ENCODE results near the gene TOMM70. TPM values are rescaled to one million over a fixed set of nuclear protein-coding genes. Genes with fewer than 3 reads are reported as not detected.

The TOMM70 gene
- total and polyA plus RNA-seq, 11 donors: 25.9 to 67.0 (median 56.2) TPM

- Histone ChIP-seq H3K27me3 (no peaks in the 10 kb centered on the region), H3K4me3 (no peak overlapping the region), H3K36me3 (peaks cover 0 to 99% (median 92%) of the 10 kb centered on the region in 9 donors), H3K27ac (no peak overlapping the region), H3K4me1 (no peaks in the 10 kb centered on the region), H3K9me3 (no peaks in the 10 kb centered on the region)
- DNase-seq (no peak), ATAC-seq (no peak)
- intact Hi-C loops (cut with DNase I): no loop called here
- 59 to 76% (median 66%) methylated on average over 8 of the region's 8 CpGs for WGBS, 4 donors
- TF ChIP-seq, protein P1, sequence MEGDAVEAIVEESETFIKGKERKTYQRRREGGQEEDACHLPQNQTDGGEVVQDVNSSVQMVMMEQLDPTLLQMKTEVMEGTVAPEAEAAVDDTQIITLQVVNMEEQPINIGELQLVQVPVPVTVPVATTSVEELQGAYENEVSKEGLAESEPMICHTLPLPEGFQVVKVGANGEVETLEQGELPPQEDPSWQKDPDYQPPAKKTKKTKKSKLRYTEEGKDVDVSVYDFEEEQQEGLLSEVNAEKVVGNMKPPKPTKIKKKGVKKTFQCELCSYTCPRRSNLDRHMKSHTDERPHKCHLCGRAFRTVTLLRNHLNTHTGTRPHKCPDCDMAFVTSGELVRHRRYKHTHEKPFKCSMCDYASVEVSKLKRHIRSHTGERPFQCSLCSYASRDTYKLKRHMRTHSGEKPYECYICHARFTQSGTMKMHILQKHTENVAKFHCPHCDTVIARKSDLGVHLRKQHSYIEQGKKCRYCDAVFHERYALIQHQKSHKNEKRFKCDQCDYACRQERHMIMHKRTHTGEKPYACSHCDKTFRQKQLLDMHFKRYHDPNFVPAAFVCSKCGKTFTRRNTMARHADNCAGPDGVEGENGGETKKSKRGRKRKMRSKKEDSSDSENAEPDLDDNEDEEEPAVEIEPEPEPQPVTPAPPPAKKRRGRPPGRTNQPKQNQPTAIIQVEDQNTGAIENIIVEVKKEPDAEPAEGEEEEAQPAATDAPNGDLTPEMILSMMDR (IDR thresholded peaks at IDR 0.05): no peak
- TF ChIP-seq POLR2A (IDR thresholded peaks at IDR 0.05): no peak
Measured at GRCh38 chr3:100368441-100368840, 32.4 kb downstream of the TOMM70 start.

DNA sequence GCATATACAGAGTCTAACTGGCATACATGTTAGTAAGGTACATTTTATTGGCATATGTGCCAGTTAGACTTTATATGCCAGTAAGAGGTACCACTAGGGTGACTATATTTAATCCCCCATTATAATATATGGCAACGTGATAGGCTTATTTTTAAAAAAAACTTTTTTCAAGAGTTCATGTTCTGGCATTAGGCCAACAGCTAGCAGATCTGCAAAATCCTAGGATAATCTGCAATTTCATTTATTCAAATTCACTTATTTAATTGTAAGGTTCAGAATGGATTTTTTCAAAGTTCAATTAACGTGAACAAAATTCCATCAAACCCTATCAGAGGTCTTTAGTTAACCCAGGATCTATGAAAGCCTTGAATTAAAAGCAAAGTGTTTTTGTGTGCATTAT is 34.5 kb downstream of the TOMM70 start:
- H3K4me3 ChIP-seq: no peak overlapping the region
- TF ChIP-seq, protein P1 (IDR thresholded peaks at IDR 0.05): no peak
- TF ChIP-seq POLR2A (IDR thresholded peaks at IDR 0.05): no peak
- ATAC-seq: no peak
- no peak for DNase-seq
- no peaks in the 10 kb centered on the region for H3K27me3 ChIP-seq
- peaks cover 2 to 99% (median 92%) of the 10 kb centered on the region in 9 donors for H3K36me3 ChIP-seq
- H3K9me3 ChIP-seq: peaks cover 0 to 12% (median 2%) of the 10 kb centered on the region in 12 donors
- H3K27ac ChIP-seq: no peak overlapping the region
- no peaks in the 10 kb centered on the region for H3K4me1 ChIP-seq
- WGBS, 4 donors: 69 to 79% (median 73%) methylated on average over 2 of the region's 2 CpGs
- intact Hi-C loops (cut with DNase I): no loop called here

DNA sequence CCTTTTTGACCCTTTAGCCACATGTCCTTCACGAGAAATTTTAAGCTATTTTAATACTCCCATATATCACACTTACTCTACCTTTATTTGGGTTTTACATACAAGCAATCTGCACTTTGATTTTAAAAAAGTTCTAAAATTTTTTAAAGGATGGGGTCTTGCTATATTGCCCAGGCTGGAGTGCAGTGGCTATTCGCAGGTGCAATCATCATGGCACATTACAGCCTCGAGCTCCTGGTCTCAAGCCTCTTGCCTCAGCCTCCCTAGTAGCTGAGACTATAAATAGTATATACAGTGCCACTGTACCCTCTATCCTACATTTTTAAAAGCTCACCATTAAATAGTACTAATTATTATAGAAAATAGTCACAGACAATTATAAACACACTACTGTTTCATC is 36.5 kb downstream of the TOMM70 start:
- H3K4me1 ChIP-seq: no peaks in the 10 kb centered on the region
- H3K36me3 ChIP-seq: peaks cover 2 to 96% (median 84%) of the 10 kb centered on the region in 9 donors
- peaks cover 0 to 12% (median 2%) of the 10 kb centered on the region in 12 donors for H3K9me3 ChIP-seq
- ATAC-seq (no peak), DNase-seq (no peak)
- 93 to 97% (median 95%) methylated on average over 3 of the region's 3 CpGs for WGBS, 4 donors
- intact Hi-C loops (cut with DNase I): no loop called here
- TF ChIP-seq POLR2A (IDR thresholded peaks at IDR 0.05): no peak
- TF ChIP-seq, protein P1 (IDR thresholded peaks at IDR 0.05): no peak
- no peak overlapping the region for H3K4me3 ChIP-seq
- H3K27ac ChIP-seq: no peak overlapping the region
- H3K27me3 ChIP-seq: no peaks in the 10 kb centered on the region

DNA sequence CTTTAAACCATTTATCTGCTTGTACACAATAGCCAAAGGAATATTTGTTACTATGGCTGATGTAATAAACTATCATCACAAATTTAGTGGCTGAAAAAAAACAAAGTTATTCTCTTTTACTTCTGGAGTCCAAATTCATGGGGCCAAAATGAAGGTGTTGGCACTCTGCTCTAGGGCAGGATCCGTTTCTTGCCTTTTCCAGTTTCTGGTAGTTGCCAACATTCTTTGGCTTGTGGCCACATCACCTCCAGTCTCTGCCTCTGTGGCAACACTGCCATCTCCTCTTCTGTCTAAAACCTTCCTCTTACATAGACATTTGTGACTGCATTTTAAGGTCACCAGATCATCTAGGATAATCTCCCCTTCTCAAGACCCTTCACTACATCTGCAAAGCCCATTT is 39.0 kb downstream of the TOMM70 start:
- Histone ChIP-seq H3K36me3 (peaks cover 2 to 92% (median 78%) of the 10 kb centered on the region in 9 donors), H3K4me3 (no peak overlapping the region), H3K4me1 (no peaks in the 10 kb centered on the region), H3K9me3 (peaks cover 0 to 12% (median 2%) of the 10 kb centered on the region in 12 donors), H3K27me3 (no peaks in the 10 kb centered on the region), H3K27ac (no peak overlapping the region)
- TF ChIP-seq, protein P1 (IDR thresholded peaks at IDR 0.05): no peak
- TF ChIP-seq POLR2A (IDR thresholded peaks at IDR 0.05): no peak
- intact Hi-C loops (cut with DNase I): no loop called here
- DNase-seq: no peak
- 55 to 70% (median 63%) methylated on average over 1 of the region's 1 CpG for WGBS, 4 donors
- ATAC-seq: no peak
